CD14-positive monocyte (primary cell): ENCODE data around the gene TBC1D5. TPM values are rescaled to one million over a fixed set of nuclear protein-coding genes. Genes with fewer than 3 reads are reported as not detected.

Source experiments
- DNase-seq, 3 donors: peaks; one replicate each; pipeline ENCODE4 v3.0.0-alpha.2; 2011 to 2022
- H2AFZ ChIP-seq: 2 replicates; pipeline ENCODE4 v1.6.0; 2012; ENCODE audit warnings: mild to moderate bottlenecking, low read depth, low read length, inconsistent platforms; ENCODE audit not compliant: insufficient read depth, poor library complexity, severe bottlenecking
- H3K27ac ChIP-seq, 2 donors: 1 replicate in 1 of 2; 2 replicates in 1 of 2; pipeline ENCODE4 v1.5.1; 2012 to 2013; ENCODE audit warnings: low read length in 2 of 2, control low read depth in 1 of 2, inconsistent platforms in 1 of 2, low read depth in 1 of 2, mild to moderate bottlenecking in 1 of 2
- H3K27me3 ChIP-seq, 2 donors: one replicate each; pipeline versions ENCODE4 v1.6.0 to v1.6.1; 2011 to 2013; ENCODE audit warnings: low read length in 2 of 2; ENCODE audit not compliant: control insufficient read depth in 2 of 2, insufficient read depth in 2 of 2
- H3K36me3 ChIP-seq, 2 donors: replicated peaks in 1 of 2; 1 replicate in 1 of 2; 2 replicates in 1 of 2; pipeline versions ENCODE4 v1.5.1 to v1.6.1; 2012 to 2013; ENCODE audit warnings: low read length in 2 of 2, control low read depth in 1 of 2, inconsistent platforms in 1 of 2, mild to moderate bottlenecking in 1 of 2; ENCODE audit not compliant: insufficient read depth in 2 of 2, control insufficient read depth in 1 of 2
- H3K4me1 ChIP-seq, 2 donors: 1 replicate in 1 of 2; 2 replicates in 1 of 2; pipeline versions ENCODE4 v1.5.1 to v1.6.1; 2012 to 2013; ENCODE audit warnings: low read length in 2 of 2, control low read depth in 1 of 2, inconsistent platforms in 1 of 2, mild to moderate bottlenecking in 1 of 2, moderate library complexity in 1 of 2; ENCODE audit not compliant: insufficient read depth in 2 of 2, control insufficient read depth in 1 of 2
- H3K4me2 ChIP-seq: replicated peaks from 2 replicates; pipeline ENCODE3; 2012; ENCODE audit warnings: low read length, moderate library complexity, mild to moderate bottlenecking; ENCODE audit not compliant: poor library complexity, severe bottlenecking; ENCODE audit errors: extremely low read depth
- H3K4me3 ChIP-seq, 3 experiments: fragments of 200-600 bp in 1 of 3; sonication (generic) in 1 of 3; replicated peaks in 1 of 3; 1 replicate in 2 of 3; 2 replicates in 1 of 3; pipeline ENCODE4 v1.5.1; 2011 to 2013; ENCODE audit warnings: low read length in 3 of 3, mild to moderate bottlenecking in 3 of 3, control low read depth in 2 of 3, low read depth in 2 of 3, inconsistent platforms in 1 of 3, moderate library complexity in 1 of 3
- H3K79me2 ChIP-seq: 2 replicates; pipeline ENCODE4 v1.6.0; 2012; ENCODE audit warnings: mild to moderate bottlenecking, control low read depth, inconsistent platforms, low read length, moderate library complexity; ENCODE audit not compliant: insufficient read depth
- H3K9ac ChIP-seq: 2 replicates; pipeline ENCODE4 v1.6.0; 2017; ENCODE audit warnings: low read length, mild to moderate bottlenecking; ENCODE audit not compliant: insufficient read depth, poor library complexity, severe bottlenecking
- H3K9me3 ChIP-seq, 2 donors: replicated peaks in 1 of 2; 1 replicate in 1 of 2; 2 replicates in 1 of 2; pipeline versions ENCODE4 v1.5.1 to v1.6.1; 2012 to 2013; ENCODE audit warnings: low read length in 2 of 2, control low read depth in 1 of 2; ENCODE audit not compliant: control insufficient read depth in 1 of 2, insufficient read depth in 1 of 2
- H4K20me1 ChIP-seq: 2 replicates; pipeline ENCODE4 v1.6.0; 2012; ENCODE audit warnings: mild to moderate bottlenecking, low read length, control low read depth, moderate library complexity; ENCODE audit not compliant: insufficient read depth
- H3K27ac Mint-ChIP-seq, 7 donors: one replicate each; pipeline ENCODE4 v1.8.0; 2020; ENCODE audit warnings: mild to moderate bottlenecking in 7 of 7, mixed read lengths in 7 of 7, moderate library complexity in 6 of 7, inconsistent platforms in 2 of 7
- H3K27me3 Mint-ChIP-seq, 3 donors: one replicate each; pipeline ENCODE4 v1.8.0; 2021 to 2022; ENCODE audit warnings: low read depth in 3 of 3, mild to moderate bottlenecking in 3 of 3, mixed read lengths in 3 of 3, moderate library complexity in 3 of 3, inconsistent platforms in 1 of 3
- H3K36me3 Mint-ChIP-seq, 2 donors: one replicate each; pipeline ENCODE4 v1.8.0; 2020; ENCODE audit warnings: mixed read lengths in 2 of 2, inconsistent platforms in 1 of 2, mild to moderate bottlenecking in 1 of 2
- H3K4me1 Mint-ChIP-seq: one replicate; pipeline ENCODE4 v1.8.0; 2020; ENCODE audit warnings: mild to moderate bottlenecking, mixed read lengths
- H3K4me3 Mint-ChIP-seq, 2 donors: one replicate each; pipeline ENCODE4 v1.8.0; 2020; ENCODE audit warnings: mild to moderate bottlenecking in 2 of 2, mixed read lengths in 2 of 2, moderate library complexity in 1 of 2
- H3K9me3 Mint-ChIP-seq, 7 donors: one replicate each; pipeline ENCODE4 v1.8.0; 2020 to 2022; ENCODE audit warnings: mixed read lengths in 7 of 7, mild to moderate bottlenecking in 6 of 7, moderate library complexity in 6 of 7, inconsistent platforms in 2 of 7
- WGBS: methylation state at CpG from one replicate; pipeline ENCODE4 v1.1.5; 2013; ENCODE audit warnings: missing lambda C conversion rate; ENCODE audit not compliant: insufficient coverage; 5-methylcytosine and 5-hydroxymethylcytosine counted together
- intact Hi-C, 2 donors: fragments of 100-400 bp; cut with micrococcal nuclease; formaldehyde crosslinking; loops; one replicate each; pipeline versions ENCODE4 v1.15.0 to v1.15.1; 2023
- polyA plus RNA-seq, 3 donors: library from polyadenylated mRNA; depleted of rRNA in 1 of 3; unstranded in 2 of 3; stranded (reverse) in 1 of 3; fragments of 300-500 nt in 2 of 3; fragments of >200 nt in 1 of 3; fragmentation: Illumina TruSeq in 2 of 3; gene quantifications; 1 replicate in 2 of 3; 2 replicates in 1 of 3; pipeline ENCODE4 v1.2.3, GENCODE V29; 2012 to 2021
- TF ChIP-seq, protein P1 (sequence below): fragments of 200-600 bp; IDR thresholded peaks from one replicate; pipeline ENCODE4 v1.8.0; 2022; ENCODE audit warnings: antibody characterized with exemption, mild to moderate bottlenecking

TBC1D5 gene
- polyA plus RNA-seq, 3 donors: 17.6 to 35.3 (median 21.0) TPM

DNA sequence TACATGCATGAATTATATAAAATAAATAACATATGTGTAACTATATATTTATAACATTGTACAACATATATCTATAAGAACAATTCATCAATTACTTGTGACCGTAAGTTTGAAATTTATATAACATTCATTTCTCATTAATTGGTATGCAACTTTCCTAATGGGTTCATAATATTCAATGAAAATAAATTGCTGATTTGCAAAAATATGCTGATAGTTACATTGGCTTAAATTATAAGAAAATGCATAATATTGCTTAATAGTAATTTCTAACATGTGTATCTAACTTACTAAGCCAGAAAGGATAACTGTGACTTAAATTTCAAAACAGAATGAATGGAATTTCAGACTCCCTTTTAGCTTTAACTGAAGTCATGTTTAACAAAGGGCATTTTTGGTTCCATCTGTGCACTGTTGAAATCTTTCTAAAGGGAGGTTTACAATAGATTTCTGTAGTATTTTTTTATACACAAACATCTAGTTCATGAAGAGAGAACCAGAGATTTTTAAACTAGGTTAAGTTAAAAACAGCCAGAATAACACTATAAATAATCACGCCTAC lies 310.9 kb downstream of the TBC1D5 start:
- no peak overlapping the region for H3K4me3 Mint-ChIP-seq
- H3K27me3 Mint-ChIP-seq: no peaks in the 10 kb centered on the region
- H3K27ac Mint-ChIP-seq: no peak overlapping the region
- Histone ChIP-seq H3K79me2 (no peaks in the 10 kb centered on the region), H3K27ac (no peak overlapping the region), H3K4me3 (no peak overlapping the region), H3K4me1 (no peaks in the 10 kb centered on the region), H4K20me1 (no peaks in the 10 kb centered on the region), H3K36me3 (peaks cover 0 to 10% of the 10 kb centered on the region in 2 donors), H3K4me2 (no peak overlapping the region), H2AFZ (no peak overlapping the region), H3K27me3 (no peaks in the 10 kb centered on the region), H3K9ac (no peak overlapping the region), H3K9me3 (peaks cover 4 to 7% of the 10 kb centered on the region in 2 donors)
- TF ChIP-seq, protein P1, sequence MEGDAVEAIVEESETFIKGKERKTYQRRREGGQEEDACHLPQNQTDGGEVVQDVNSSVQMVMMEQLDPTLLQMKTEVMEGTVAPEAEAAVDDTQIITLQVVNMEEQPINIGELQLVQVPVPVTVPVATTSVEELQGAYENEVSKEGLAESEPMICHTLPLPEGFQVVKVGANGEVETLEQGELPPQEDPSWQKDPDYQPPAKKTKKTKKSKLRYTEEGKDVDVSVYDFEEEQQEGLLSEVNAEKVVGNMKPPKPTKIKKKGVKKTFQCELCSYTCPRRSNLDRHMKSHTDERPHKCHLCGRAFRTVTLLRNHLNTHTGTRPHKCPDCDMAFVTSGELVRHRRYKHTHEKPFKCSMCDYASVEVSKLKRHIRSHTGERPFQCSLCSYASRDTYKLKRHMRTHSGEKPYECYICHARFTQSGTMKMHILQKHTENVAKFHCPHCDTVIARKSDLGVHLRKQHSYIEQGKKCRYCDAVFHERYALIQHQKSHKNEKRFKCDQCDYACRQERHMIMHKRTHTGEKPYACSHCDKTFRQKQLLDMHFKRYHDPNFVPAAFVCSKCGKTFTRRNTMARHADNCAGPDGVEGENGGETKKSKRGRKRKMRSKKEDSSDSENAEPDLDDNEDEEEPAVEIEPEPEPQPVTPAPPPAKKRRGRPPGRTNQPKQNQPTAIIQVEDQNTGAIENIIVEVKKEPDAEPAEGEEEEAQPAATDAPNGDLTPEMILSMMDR: no peak
- intact Hi-C loops: loop anchor here in 1 of 2 donors (10.0 kb wide), 1 partner anchor 413 kb away; no protein-coding TSS in a partner anchor
- peaks cover 2 to 12% (median 2%) of the 10 kb centered on the region in 7 donors for H3K9me3 Mint-ChIP-seq
- no peaks in the 10 kb centered on the region for H3K4me1 Mint-ChIP-seq
- peaks cover 13 to 20% of the 10 kb centered on the region in 2 donors for H3K36me3 Mint-ChIP-seq
- no peak for DNase-seq
- no CpG with 5 or more reads among the region's 2 CpGs for WGBS

DNA sequence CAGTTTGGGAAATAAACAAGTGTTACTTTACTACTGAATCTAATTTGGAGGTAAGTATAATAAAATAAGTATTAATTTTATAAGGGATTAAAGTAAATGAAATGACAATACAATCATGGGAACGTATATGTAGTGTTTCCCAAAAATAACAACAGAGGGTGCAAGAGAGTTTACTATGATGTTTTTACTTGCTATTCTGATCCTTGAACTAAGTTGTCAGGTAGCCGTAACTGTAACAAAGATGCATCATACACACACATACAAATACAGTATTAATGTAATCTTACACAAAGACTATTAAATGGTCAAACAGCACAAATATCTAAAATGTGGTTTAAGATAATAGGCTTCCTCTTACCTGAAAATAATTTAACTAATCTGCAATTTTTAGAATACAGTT lies 311.4 kb downstream of the TBC1D5 start:
- H3K27me3 ChIP-seq: no peaks in the 10 kb centered on the region
- TF ChIP-seq, protein P1: peak; percentile 23
- H3K9me3 Mint-ChIP-seq: peaks cover 2 to 12% (median 2%) of the 10 kb centered on the region in 7 donors
- WGBS: no CpG with 5 or more reads among the region's 2 CpGs
- H3K4me1 ChIP-seq: no peaks in the 10 kb centered on the region
- intact Hi-C loops: loop anchor here in 1 of 2 donors (10.0 kb wide), 1 partner anchor 414 kb away; no protein-coding TSS in a partner anchor
- no peak for DNase-seq
- no peak overlapping the region for H3K4me2 ChIP-seq
- peaks cover under 1 to 10% of the 10 kb centered on the region in 2 donors for H3K36me3 ChIP-seq
- H3K4me1 Mint-ChIP-seq: no peaks in the 10 kb centered on the region
- no peaks in the 10 kb centered on the region for H3K79me2 ChIP-seq
- H3K27ac ChIP-seq: no peak overlapping the region
- H3K9ac ChIP-seq: no peak overlapping the region
- H3K27me3 Mint-ChIP-seq: no peaks in the 10 kb centered on the region
- no peak overlapping the region for H3K4me3 Mint-ChIP-seq
- no peak overlapping the region for H2AFZ ChIP-seq
- peaks cover 13 to 20% of the 10 kb centered on the region in 2 donors for H3K36me3 Mint-ChIP-seq
- no peaks in the 10 kb centered on the region for H4K20me1 ChIP-seq
- no peak overlapping the region for H3K27ac Mint-ChIP-seq
- peaks cover 4 to 7% of the 10 kb centered on the region in 2 donors for H3K9me3 ChIP-seq
- no peak overlapping the region for H3K4me3 ChIP-seq
